CD14-positive monocyte (primary cell): ENCODE results near the gene ULK4. TPM values are rescaled to one million over a fixed set of nuclear protein-coding genes. Genes with fewer than 3 reads are reported as not detected.

Experiments
- DNase-seq, 3 donors: peaks; one replicate each; pipeline ENCODE4 v3.0.0-alpha.2; 2011 to 2022
- H2AFZ ChIP-seq: 2 replicates; pipeline ENCODE4 v1.6.0; 2012; ENCODE audit warnings: mild to moderate bottlenecking, low read depth, low read length, inconsistent platforms; ENCODE audit not compliant: insufficient read depth, poor library complexity, severe bottlenecking
- H3K27ac ChIP-seq, 2 donors: 1 replicate in 1 of 2; 2 replicates in 1 of 2; pipeline ENCODE4 v1.5.1; 2012 to 2013; ENCODE audit warnings: low read length in 2 of 2, control low read depth in 1 of 2, inconsistent platforms in 1 of 2, low read depth in 1 of 2, mild to moderate bottlenecking in 1 of 2
- H3K27me3 ChIP-seq, 2 donors: one replicate each; pipeline versions ENCODE4 v1.6.0 to v1.6.1; 2011 to 2013; ENCODE audit warnings: low read length in 2 of 2; ENCODE audit not compliant: control insufficient read depth in 2 of 2, insufficient read depth in 2 of 2
- H3K36me3 ChIP-seq, 2 donors: replicated peaks in 1 of 2; 1 replicate in 1 of 2; 2 replicates in 1 of 2; pipeline versions ENCODE4 v1.5.1 to v1.6.1; 2012 to 2013; ENCODE audit warnings: low read length in 2 of 2, control low read depth in 1 of 2, inconsistent platforms in 1 of 2, mild to moderate bottlenecking in 1 of 2; ENCODE audit not compliant: insufficient read depth in 2 of 2, control insufficient read depth in 1 of 2
- H3K4me1 ChIP-seq, 2 donors: 1 replicate in 1 of 2; 2 replicates in 1 of 2; pipeline versions ENCODE4 v1.5.1 to v1.6.1; 2012 to 2013; ENCODE audit warnings: low read length in 2 of 2, control low read depth in 1 of 2, inconsistent platforms in 1 of 2, mild to moderate bottlenecking in 1 of 2, moderate library complexity in 1 of 2; ENCODE audit not compliant: insufficient read depth in 2 of 2, control insufficient read depth in 1 of 2
- H3K4me2 ChIP-seq: replicated peaks from 2 replicates; pipeline ENCODE3; 2012; ENCODE audit warnings: low read length, moderate library complexity, mild to moderate bottlenecking; ENCODE audit not compliant: poor library complexity, severe bottlenecking; ENCODE audit errors: extremely low read depth
- H3K4me3 ChIP-seq, 3 experiments: fragments of 200-600 bp in 1 of 3; sonication (generic) in 1 of 3; replicated peaks in 1 of 3; 1 replicate in 2 of 3; 2 replicates in 1 of 3; pipeline ENCODE4 v1.5.1; 2011 to 2013; ENCODE audit warnings: low read length in 3 of 3, mild to moderate bottlenecking in 3 of 3, control low read depth in 2 of 3, low read depth in 2 of 3, inconsistent platforms in 1 of 3, moderate library complexity in 1 of 3
- H3K79me2 ChIP-seq: 2 replicates; pipeline ENCODE4 v1.6.0; 2012; ENCODE audit warnings: mild to moderate bottlenecking, control low read depth, inconsistent platforms, low read length, moderate library complexity; ENCODE audit not compliant: insufficient read depth
- H3K9ac ChIP-seq: 2 replicates; pipeline ENCODE4 v1.6.0; 2017; ENCODE audit warnings: low read length, mild to moderate bottlenecking; ENCODE audit not compliant: insufficient read depth, poor library complexity, severe bottlenecking
- H3K9me3 ChIP-seq, 2 donors: replicated peaks in 1 of 2; 1 replicate in 1 of 2; 2 replicates in 1 of 2; pipeline versions ENCODE4 v1.5.1 to v1.6.1; 2012 to 2013; ENCODE audit warnings: low read length in 2 of 2, control low read depth in 1 of 2; ENCODE audit not compliant: control insufficient read depth in 1 of 2, insufficient read depth in 1 of 2
- H4K20me1 ChIP-seq: 2 replicates; pipeline ENCODE4 v1.6.0; 2012; ENCODE audit warnings: mild to moderate bottlenecking, low read length, control low read depth, moderate library complexity; ENCODE audit not compliant: insufficient read depth
- H3K27ac Mint-ChIP-seq, 7 donors: one replicate each; pipeline ENCODE4 v1.8.0; 2020; ENCODE audit warnings: mild to moderate bottlenecking in 7 of 7, mixed read lengths in 7 of 7, moderate library complexity in 6 of 7, inconsistent platforms in 2 of 7
- H3K27me3 Mint-ChIP-seq, 3 donors: one replicate each; pipeline ENCODE4 v1.8.0; 2021 to 2022; ENCODE audit warnings: low read depth in 3 of 3, mild to moderate bottlenecking in 3 of 3, mixed read lengths in 3 of 3, moderate library complexity in 3 of 3, inconsistent platforms in 1 of 3
- H3K36me3 Mint-ChIP-seq, 2 donors: one replicate each; pipeline ENCODE4 v1.8.0; 2020; ENCODE audit warnings: mixed read lengths in 2 of 2, inconsistent platforms in 1 of 2, mild to moderate bottlenecking in 1 of 2
- H3K4me1 Mint-ChIP-seq: one replicate; pipeline ENCODE4 v1.8.0; 2020; ENCODE audit warnings: mild to moderate bottlenecking, mixed read lengths
- H3K4me3 Mint-ChIP-seq, 2 donors: one replicate each; pipeline ENCODE4 v1.8.0; 2020; ENCODE audit warnings: mild to moderate bottlenecking in 2 of 2, mixed read lengths in 2 of 2, moderate library complexity in 1 of 2
- H3K9me3 Mint-ChIP-seq, 7 donors: one replicate each; pipeline ENCODE4 v1.8.0; 2020 to 2022; ENCODE audit warnings: mixed read lengths in 7 of 7, mild to moderate bottlenecking in 6 of 7, moderate library complexity in 6 of 7, inconsistent platforms in 2 of 7
- CTCF ChIP-seq: fragments of 200-600 bp; IDR thresholded peaks from one replicate; pipeline ENCODE4 v1.8.0; 2022; ENCODE audit warnings: antibody characterized with exemption, mild to moderate bottlenecking
- WGBS: methylation state at CpG from one replicate; pipeline ENCODE4 v1.1.5; 2013; ENCODE audit warnings: missing lambda C conversion rate; ENCODE audit not compliant: insufficient coverage; 5-methylcytosine and 5-hydroxymethylcytosine counted together
- intact Hi-C, 2 donors: fragments of 100-400 bp; cut with micrococcal nuclease; formaldehyde crosslinking; loops; one replicate each; pipeline versions ENCODE4 v1.15.0 to v1.15.1; 2023
- polyA plus RNA-seq, 3 donors: library from polyadenylated mRNA; depleted of rRNA in 1 of 3; unstranded in 2 of 3; stranded (reverse) in 1 of 3; fragments of 300-500 nt in 2 of 3; fragments of >200 nt in 1 of 3; fragmentation: Illumina TruSeq in 2 of 3; gene quantifications; 1 replicate in 2 of 3; 2 replicates in 1 of 3; pipeline ENCODE4 v1.2.3, GENCODE V29; 2012 to 2021

ULK4 gene
- polyA plus RNA-seq, 3 donors = 6.7 to 14.0 (median 11.8) TPM

GRCh38 chr3:41833628-41834027 lies 128.3 kb downstream of the ULK4 start:
- peaks cover 0 to 9% of the 10 kb centered on the region in 2 donors for H3K36me3 Mint-ChIP-seq
- Histone ChIP-seq H3K4me3 (no peak overlapping the region), H4K20me1 (no peaks in the 10 kb centered on the region), H3K9ac (no peak overlapping the region), H3K4me2 (no peak overlapping the region), H3K79me2 (no peaks in the 10 kb centered on the region), H3K27ac (no peak overlapping the region), H2AFZ (no peak overlapping the region), H3K27me3 (no peaks in the 10 kb centered on the region), H3K36me3 (no peaks in the 10 kb centered on the region), H3K9me3 (peaks cover 0 to 4% of the 10 kb centered on the region in 2 donors), H3K4me1 (no peaks in the 10 kb centered on the region)
- no peak overlapping the region for H3K27ac Mint-ChIP-seq
- DNase-seq = no peak
- WGBS = no CpG with 5 or more reads among the region's 3 CpGs
- H3K4me1 Mint-ChIP-seq = no peaks in the 10 kb centered on the region
- intact Hi-C loops = no loop called here
- peaks cover 0 to 12% (median 6%) of the 10 kb centered on the region in 7 donors for H3K9me3 Mint-ChIP-seq
- no peak for TF ChIP-seq CTCF
- H3K27me3 Mint-ChIP-seq = peaks cover 0 to 2% (median 0%) of the 10 kb centered on the region in 3 donors
- no peak overlapping the region for H3K4me3 Mint-ChIP-seq

- peaks cover 5 to 22% (median 9%) of the 10 kb centered on the region in 7 donors for H3K9me3 Mint-ChIP-seq
- TF ChIP-seq CTCF = no peak
- H3K4me2 ChIP-seq = no peak overlapping the region
- no peaks in the 10 kb centered on the region for H3K79me2 ChIP-seq
- intact Hi-C loops = no loop called here
- no peaks in the 10 kb centered on the region for H4K20me1 ChIP-seq
- no peaks in the 10 kb centered on the region for H3K36me3 ChIP-seq
- H3K27me3 ChIP-seq = no peaks in the 10 kb centered on the region
- H2AFZ ChIP-seq = no peak overlapping the region
- peaks cover 2 to 10% of the 10 kb centered on the region in 2 donors for H3K36me3 Mint-ChIP-seq
- no peaks in the 10 kb centered on the region for H3K27me3 Mint-ChIP-seq
- no peak overlapping the region for H3K27ac Mint-ChIP-seq
- no peak overlapping the region for H3K4me3 ChIP-seq
- no peak overlapping the region for H3K27ac ChIP-seq
- no CpG with 5 or more reads among the region's 3 CpGs for WGBS
- peaks cover 0 to 3% of the 10 kb centered on the region in 2 donors for H3K9me3 ChIP-seq
- H3K9ac ChIP-seq = no peak overlapping the region
- DNase-seq = no peak
- no peak overlapping the region for H3K4me3 Mint-ChIP-seq
- no peaks in the 10 kb centered on the region for H3K4me1 ChIP-seq
- no peaks in the 10 kb centered on the region for H3K4me1 Mint-ChIP-seq
Measured at GRCh38 chr3:41819236-41819635, 142.7 kb downstream of the ULK4 start.
